NOMO-1 treated with DMSO at 0.1 percent for 48 hours (cell line): Measurements from ENCODE around the gene SNX30.

Experiments used
- DNase-seq: peaks from one replicate; lab custom pipeline; 2025; ENCODE audit not compliant: unreplicated experiment; lab: John Stamatoyannopoulos, UW

SNX30 gene

DNA sequence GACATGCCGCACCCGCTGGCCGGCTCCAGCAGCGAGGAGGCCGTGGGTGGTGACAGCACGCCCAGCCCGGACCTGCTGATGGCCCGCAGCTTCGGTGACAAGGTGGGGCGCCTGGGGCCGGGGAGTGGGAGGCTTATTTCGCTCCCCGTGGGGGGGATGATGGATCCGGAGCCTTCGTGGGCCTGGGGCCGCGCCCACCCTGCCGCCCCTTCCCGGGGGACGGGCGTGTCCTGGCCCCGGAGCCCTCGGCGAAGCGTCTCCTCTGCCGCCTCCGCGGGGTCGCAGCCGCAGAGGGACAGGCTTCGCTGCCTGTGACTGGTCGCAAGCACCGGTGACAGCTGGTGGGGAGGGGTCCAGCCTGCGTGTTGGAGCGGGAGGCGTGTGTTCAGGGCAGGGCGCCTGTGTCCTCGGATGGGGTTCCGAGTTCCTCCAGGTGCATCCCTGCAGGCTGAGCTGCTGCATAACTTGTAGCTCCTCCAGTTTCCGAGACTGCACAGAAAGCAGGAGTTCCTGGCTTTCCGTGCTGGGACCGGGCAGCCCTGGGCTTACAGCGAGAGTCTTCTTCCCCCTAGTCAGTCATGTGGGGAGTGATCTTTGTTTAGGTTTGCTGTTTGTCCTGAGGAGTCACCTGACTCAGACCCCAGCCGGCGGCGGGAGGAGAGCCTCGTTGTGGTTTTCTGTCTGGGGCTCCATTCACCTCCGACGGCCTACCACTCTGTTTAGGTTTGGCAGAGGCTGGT lies 666 bp downstream of the SNX30 start:
- DNase-seq = peak; percentile 60

DNA sequence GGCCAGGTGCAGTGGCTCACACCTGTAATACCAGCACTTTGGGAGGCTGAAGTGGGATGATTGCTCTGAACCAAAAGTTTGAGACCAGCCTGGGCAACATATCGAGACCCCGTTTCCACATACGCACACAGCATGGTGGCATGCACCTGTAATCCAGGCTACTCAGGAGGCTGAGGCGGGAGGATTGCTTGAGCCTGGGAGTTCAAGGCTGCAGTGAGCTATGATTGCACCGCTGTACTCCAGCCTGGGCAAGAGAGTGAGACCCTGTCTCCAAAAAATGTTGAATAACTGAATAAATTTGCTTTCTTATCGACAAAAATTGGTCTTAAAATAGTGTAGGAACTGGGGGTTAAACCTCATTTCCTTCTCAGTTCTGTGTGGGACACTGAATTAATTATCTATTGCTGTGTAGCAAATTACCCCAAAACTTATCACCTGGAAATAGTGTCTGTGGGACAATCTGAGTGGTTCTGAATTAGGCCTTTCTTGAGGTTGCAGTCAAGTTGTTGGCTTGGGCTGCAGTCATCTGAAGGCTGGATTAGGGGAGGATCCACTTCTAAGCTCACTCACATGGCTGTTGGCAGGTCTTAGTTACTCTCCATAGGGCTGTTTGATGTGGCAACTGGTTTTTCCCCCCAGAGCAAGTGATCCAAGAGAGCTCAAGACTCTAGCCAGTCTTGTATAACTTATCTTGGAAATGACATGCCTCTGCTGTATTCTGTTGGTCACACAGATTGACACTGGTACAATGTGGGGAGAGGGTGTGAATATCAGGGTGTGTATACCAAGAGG lies 2.0 kb downstream of the SNX30 start:
- DNase-seq = no peak

DNA sequence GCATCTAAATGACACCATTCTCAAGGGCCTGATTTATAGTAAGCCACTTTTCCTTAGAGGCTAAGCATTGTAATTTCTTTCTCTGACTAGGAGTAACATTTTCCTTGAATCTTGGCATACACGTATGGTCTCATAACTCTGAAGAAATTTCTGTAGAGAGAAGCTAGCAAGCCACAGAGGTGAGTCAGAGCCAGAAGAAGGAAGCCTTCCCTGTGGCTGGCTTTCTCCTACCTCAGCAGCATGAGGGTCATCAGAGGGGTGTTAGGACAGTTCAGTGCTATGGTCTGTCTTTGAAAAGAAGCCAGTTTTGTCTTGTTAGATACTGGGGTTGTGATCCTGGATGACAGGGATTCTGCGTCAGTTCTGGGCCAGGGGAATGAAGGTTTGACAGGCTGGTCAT lies 3.2 kb downstream of the SNX30 start:
- DNase-seq = peak; percentile 64

DNA sequence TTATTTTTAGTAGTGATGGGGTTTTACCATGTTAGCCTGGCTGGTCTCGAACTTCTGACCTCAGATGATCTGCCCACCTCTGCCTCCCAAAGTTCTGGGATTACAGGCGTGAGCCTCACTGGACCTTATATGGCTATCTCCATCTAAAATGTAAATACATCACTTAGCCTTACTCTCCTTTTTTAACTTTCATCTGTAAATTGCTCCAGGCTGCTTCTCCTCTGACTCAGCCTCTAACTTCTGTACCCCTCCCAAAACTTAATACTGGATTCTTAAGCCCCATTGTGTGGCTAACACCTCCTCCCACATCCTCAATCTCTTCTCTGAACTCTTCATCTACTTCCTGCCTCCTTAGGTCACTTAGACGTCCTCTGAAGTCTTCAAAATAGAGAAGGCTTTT lies 4.0 kb downstream of the SNX30 start:
- peak; percentile 61 for DNase-seq

DNA sequence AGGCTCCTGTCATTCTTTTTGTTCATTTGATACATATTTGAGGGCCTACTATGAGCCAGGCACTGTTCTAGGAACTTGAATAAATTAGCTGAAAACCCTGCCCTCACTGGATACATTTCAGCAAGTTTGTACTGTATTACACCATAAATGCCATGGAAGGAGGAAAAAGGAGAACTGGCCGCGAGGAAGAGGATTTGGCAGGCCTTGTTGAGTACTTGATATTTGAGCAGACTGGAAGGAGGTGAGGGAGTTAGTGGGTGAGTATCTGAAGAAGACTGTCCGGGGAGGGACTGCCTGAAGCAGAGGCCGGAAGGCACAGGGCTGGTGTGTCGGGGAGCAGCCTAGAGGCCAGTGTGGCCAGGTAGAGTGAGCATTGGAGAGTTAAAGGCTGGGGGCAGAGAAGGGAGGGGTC lies 4.5 kb downstream of the SNX30 start:
- DNase-seq = peak; percentile 61

DNA sequence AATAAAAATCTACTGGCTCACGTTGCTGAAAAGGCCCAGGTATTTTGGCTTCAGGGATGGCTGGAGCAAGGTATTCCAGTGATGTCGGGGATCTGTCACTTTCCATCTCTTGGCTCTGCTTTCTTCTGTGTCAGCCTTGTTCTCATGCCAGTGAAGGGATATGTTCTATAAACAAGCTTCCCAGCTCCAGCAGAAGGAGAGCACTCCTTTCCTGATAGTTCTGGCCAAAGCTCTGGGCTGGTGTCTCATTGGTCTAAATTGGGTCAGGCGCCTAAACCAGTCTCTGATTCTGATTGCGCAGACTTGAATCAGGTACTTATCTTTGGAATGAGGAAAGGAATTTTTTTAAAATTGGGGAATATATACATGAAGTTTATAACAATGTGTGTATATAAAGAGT lies 5.1 kb downstream of the SNX30 start:
- no peak for DNase-seq

DNA sequence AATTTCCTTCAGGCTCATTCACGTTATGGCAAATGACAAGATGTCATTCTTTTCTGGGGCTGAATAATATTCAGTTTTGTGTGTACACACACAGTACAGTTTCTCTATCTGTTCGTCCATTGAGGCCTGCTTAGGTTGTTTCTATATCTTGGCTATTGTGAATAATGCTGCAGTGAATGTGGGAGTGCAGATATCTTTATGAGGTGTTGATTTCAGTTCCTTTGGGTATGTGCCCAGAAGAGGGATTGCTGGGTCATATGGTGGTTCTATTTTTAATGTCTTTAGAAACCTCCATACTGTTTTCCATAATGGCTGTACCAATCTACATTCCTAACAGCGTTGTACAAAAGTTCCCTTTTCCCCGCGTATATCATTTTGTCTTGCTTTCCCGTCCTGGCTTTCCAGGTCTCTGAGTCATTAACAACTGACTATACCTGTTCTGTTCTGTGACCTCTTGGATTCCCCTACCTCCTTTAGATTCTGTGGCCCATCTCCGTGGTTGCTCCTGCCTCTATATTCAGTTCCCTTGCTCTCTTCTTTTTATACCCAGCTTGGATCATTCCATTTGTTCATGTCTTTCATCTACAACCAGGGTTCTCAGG lies 6.8 kb downstream of the SNX30 start:
- DNase-seq = no peak

DNA sequence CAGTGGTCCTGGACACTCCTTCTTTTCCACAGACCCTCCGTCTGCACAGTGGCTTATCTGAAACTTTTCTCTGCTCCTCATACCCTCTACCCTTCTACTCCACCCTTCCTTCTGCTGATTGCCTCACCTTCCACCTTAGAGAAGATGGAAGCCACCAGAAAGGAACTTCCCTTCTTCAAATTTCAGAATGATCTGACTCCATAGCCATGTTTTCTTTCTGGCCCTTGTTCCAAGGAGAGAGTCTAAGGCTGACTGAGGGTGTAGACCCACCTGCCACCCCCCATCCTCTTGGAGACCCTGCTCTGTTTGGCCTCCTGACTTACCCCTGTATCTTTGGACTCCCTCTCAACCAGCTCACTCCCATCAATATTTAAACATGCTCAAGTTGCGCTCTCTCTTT lies 7.4 kb downstream of the SNX30 start:
- no peak for DNase-seq

DNA sequence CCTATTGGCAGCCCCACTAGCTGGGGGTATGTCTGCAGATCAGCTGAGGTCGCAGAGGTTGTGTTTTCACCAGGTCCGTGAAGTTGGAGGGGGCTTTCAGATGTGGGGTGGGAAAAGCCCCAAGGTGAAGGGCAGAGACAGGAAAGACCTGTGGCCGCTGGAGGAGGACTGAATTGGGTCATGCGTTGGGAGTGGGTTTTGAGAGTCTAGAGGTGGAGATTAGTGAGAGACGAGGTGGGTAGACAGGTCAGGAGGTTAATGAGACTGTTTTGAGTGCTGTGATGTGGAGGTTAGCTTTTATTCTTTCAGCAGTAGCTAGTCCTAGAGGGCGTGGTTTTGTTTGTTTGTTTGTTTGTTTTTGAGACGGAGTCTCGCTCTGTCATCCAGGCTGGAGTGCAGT lies 10.3 kb downstream of the SNX30 start:
- no peak for DNase-seq

DNA sequence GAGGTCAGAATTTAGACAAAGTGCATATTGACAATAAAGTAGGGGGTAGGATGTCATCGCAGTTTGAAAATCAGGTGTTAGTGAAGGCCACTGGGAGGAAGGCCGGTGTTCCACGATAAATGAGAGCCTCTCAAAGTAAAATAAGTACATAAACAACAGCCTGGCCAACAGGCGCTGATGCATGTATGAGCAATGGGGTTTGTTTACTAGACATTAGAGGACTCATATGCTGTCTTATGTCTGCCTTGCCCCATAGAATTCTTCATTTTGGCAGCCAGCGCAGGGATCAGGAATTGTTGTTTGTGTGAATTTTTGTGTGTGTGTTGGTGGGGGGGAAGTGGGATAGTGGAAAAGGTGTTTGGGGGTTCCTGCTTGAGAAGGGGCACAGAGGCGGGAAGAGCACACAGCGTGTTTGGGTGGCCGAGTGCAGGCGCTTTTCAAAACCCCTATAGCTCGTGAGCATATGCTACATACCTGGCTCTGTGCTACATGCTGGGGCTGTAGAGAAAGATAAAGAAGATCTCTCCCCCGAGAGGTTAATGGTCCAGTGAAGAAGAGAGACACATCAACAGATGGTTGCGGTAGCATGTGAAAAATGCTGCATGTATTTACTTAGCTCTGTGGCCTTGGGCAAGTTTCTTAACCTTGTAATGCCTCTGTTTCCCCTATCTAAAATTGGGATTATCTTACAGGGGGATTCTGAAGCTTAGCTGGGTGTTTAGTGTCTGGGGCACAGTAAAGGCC lies 11.5 kb downstream of the SNX30 start:
- DNase-seq = no peak

DNA sequence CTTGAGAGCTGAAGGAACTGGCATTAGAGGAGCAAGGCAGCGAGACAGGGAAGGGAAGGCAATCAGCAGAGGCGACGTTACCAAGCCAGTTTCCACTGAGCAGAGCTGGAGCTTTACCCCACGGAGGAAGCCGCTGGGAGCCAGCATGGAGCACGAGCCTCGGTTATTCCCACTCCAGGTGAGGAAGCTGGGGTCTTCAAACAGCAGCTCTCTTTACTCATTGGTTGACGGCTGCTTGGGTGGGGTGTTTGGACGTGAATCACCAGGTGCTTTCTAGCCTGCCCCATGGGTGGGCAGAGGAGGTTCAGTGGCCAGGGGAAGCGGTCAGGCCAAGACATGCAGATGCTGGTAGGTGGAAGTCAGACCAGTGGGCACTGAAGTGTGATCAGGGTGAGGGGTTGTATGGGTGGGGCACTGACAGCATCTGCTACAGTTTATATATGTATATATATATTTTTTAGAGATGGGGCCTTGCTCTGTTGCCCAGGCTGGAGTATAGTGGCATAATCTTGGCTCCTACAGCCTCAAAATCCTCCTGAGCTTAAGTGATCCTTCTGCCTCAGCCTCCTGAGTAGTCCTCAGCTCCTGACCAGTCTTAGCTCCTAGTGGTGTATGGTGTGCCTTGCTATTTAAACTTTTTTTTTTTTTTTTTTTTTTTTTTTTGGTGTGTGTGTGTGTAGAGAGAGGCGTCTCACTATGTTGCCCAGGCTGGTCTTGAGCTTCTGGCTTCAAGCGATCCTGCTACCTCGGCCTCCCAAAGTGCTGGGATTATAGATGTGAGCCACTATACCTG lies 12.4 kb downstream of the SNX30 start:
- DNase-seq = no peak

DNA sequence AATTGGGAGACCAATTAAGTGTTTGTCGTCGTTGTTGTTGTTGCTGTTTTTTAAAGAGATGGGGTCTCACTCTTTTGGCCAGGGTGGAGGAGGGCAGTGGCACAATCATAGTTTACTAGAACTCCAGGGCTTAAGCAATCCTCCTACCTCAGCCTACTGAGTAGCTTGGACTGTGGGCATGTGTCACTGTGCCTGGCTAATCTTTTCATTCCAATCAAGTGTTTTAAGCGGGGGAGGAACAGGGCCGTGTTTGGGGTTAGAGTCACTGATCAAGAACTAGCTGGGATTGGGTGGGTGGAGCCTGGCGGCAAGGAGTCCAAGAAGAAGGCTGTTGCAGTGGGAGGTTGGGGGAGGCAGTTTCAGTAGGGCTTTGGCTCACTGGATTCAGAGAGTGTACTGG lies 13.8 kb downstream of the SNX30 start:
- DNase-seq = no peak

DNA sequence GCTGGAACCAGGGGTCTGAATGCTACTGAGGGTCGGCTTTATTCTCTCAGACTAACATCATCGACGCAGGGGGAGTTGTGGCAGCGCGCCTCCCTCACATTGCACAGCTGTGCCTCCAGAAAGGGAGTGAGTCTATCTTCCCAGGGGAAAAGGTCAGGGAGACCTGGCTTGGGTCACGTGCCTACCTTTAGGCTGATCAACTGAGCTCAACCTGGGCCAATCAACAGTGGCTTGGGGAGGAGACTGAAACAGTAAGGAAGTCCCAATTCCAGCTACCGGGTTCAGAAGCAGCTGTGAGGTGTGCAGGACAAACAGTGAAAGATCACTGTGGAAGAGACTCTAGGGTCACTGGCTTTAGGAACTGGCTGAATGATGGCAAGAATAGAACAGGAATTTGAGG lies 14.3 kb downstream of the SNX30 start:
- DNase-seq = no peak

DNA sequence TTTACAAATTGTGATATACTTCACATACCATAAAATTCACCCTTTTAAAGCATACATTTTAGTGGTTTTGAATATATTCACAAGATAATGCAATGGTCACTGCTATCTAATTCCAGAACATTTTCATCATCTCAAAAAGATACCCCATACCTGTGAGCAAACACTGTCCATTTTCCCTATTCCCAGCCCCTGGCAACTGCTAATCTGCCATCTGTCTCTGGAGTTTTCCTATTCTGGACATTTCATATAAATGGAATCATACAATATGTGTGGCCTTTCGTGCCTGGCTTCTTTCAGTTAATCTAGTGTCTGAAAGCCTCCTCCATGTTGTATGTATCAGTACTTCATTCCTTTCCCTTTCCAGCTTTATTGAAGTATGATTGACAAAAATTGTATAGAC lies 14.7 kb downstream of the SNX30 start:
- DNase-seq = no peak

DNA sequence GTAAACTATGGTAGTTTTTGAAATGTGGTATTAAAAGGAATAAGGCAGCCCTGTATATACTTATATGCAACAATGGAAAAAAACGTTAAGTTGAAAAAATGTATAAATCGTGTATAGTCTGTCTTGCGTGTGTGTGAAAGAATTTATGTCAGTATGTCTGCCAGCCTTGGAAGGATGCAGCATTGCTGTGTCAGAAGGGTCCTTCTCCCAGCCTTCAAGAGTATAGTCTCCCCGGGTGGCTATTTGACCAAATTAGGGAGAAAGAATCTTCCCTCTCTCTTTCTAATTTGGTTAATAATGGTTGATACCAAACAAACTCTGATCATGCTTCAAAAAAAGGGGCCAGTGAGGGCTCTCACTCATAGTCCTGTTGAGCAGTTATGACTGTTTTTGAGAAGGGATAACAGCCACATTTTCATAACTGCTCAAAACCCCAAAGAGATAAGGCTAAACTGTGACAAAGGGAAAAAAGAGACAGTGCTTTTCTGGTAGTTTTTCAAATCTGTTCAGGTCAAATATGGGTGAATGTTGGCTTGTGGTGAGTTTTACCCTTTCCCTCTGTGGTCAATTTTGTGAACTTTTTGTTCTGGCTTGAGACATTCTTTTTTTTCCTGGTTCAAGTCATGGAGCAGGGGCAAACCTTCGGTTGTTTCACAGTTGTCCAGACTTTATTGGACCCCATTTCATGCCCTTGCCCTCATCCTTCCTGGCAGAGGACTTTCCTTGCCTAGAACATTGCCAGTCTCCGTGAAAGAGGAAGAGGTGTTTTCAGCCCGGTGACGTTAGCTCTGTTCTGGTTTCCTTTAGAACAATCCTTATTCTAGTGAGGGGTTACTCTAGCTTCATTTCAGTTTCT lies 21.0 kb downstream of the SNX30 start:
- DNase-seq = peak; percentile 43

DNA sequence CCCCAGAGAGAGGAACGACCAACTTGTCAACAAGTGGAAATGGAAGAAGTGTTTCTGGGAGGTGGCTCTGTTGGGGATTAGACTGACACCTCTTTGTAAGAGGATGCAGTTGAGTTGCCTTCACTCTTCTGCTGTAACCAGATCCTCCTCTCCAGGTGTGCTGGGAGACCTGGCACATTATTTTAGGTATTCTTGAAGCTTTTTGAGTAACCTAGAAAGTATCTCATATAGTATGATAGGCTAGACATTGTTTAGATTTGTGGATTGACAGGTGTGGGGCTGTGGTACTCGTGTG lies 21.6 kb downstream of the SNX30 start:
- no peak for DNase-seq

DNA sequence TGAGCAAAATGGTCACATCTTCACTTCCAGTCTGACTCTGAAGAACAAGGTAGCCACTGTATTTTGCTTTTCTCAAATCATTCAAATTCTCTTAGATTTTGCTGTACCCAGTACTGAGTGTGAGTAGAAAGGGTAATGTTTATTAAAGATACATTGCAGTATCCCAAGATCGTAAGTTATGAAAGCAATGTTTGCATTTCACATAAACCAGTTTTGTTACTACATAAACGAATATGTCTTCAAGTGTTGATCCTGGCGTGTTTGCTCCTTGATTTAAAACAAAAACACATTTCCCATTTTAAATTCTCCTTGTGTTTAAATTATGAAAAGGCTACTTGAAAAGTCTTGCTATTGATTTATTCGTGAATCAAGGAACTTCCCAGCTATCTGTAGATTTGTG lies 22.0 kb downstream of the SNX30 start:
- DNase-seq = no peak

DNA sequence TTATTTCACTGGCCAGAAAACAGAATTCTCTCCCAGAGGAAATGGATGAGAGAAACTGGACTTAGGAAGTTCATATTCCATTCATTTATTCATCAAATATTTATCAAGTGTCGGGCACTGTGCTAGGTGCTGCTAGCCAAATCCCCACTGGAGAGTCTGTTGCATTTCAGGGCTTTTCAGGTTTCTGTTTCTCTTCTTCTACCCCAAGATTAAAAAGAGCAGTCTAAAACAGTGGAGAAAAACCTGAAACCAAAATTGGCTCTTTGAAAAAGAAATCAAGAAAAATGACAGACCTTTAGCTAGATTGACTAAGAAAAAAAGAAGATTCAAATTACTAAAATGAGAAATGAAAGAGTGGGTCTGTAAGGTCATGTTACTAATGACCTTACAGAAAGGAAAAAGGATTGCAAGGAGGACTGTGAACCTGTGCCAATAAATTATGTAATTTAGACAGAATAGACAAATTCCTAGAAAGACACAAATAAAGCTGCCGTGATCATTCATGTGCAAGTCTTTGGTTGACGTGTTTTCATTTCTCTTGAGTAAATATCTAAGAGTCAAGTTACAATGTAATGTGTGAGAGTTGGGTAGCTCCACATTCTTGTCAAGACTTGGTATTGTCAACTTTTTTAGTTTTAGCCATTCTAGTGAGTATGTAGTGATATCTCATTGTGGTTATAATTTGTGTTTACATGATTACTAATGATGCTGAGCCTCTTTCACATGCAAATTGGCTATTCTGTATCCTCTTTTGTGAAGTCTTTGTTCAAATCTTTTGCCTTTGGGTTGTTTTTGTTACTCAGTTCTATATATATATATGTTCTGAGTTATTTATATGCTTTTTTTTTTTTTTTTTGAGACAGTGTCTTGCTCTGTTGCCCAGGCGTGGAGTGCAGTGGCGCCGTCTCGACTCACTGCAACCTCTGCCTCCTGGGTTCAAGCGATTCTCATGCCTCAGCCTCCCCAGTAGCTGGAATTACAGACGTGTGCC lies 23.7 kb downstream of the SNX30 start:
- no peak for DNase-seq

DNA sequence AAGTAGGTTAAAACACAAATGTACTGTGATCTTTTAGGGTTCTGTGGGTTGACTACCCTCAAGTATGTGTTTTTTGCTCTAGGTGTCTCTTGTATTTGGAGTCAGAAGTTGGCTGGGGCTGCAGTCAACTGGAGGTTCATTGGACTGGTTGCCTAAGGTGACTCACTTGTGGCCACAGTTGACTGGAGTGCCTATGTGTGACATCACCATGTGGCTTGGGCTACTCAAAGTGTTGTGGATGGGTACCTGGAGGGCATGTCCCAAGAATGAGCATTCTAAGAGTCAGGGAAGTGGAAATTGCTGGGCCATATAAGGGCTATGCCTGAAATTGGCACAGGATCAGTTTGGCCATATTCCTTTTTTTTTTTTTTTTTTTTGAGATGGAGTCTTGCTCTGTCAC lies 27.4 kb downstream of the SNX30 start:
- DNase-seq = no peak
